NCI-H526 treated with DMSO at 0.1 percent for 48 hours (cell line): ENCODE measurements around the gene TTC24.
"Not testable (repeated sequence)": the region's sequence is repeated elsewhere in the genome, so short reads cannot be mapped to it uniquely, and the experiment has no call there.

Experiments used
- DNase-seq: peaks from one replicate; lab custom pipeline; 2025; lab: John Stamatoyannopoulos, UW

Gene TTC24

DNA sequence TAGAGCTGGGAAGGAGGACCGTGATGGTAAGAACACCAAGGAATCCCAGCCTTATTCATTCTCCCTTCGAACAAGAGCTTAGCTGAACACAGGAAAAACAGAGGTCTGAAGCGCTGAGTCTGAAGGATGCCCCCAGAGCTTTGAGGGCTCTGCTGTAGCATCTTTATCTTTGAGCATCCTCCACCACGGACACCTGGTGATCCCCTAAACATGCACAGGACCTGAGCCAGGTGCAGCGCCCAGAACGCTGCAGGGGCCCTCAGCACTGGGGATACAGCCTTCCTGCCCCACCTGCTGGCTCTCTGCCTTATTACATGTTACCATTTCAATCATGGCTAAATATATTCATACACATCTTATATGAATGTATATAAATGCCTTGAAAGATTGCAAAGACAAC lies 29.5 kb downstream of the TTC24 start:
- peak; percentile 67 for DNase-seq

DNA sequence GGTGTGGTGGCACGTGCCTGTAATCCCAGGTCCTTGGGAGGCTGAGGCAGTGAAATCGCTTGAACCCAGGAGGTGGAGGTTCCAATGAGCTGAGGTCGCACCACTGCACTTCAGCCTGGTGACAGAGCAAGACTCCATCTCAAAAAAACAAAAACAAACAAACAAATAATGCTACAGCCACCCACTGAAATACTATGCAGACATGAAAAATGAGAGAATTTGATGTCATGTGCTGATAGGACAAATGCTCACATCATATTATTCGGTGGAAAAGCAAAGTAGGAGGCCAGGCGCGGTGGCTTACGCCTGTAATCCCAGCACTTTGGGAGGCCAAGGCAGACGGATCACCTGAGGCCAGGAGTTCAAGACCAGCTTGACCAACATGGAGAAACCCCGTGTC lies 30.5 kb downstream of the TTC24 start:
- not testable (repeated sequence) for DNase-seq

DNA sequence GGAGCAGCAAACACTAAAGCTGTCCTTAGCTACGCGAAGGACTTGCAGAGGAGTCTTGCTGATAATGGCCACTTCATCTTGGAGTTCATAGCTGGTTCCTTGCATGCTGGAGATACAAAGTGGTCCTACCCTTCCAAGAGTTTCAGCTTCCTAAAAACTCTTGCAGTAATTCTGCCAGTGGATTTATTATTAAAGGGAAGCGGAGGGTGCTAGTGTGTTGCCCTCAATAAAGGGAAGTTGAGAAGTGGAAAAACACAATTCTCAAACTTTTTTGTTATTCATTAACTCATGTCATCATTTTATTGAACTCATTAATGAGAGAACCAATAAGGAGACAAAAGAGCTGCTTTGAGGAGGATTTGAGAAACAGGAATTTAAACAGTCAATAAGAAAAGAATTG lies 33.1 kb downstream of the TTC24 start:
- no peak for DNase-seq

DNA sequence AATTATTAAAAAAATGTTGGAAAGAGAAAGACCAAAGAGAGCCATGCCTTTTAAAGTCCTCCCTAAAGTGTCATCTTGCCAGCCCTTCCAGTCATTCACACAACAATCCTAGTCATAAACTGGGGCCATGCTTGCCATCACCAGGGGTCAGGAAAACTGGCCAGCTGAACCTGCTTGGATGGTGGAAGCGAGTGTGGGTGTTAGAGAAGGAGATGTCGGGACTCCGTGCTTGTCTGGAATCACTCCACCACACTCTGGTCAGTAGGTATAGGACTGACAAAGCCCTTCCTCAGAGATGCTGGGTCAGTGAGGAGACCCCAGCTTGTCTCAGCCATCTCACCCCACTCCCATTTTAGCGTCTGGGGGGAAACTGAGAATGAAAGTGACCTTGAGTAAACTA lies 36.4 kb downstream of the TTC24 start:
- DNase-seq: no peak

DNA sequence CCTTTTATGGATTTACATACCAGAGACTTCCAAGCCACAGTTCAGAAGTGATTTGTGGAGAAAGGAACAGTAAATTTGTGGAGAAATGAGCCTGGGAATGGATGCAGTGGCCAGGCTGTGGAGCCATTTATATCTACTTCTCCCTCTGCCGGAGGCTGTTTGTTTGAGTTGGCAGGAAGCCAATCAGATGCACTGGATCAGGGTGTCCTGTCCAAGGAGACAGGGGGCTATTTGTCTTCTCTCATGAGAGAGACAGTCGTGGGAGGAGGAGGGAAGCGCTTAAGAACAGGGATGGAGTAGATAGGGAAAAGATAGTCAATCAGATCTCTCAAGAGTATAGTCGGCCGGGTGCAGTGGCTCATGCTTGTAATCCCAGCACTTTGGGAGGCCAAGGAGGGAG lies 36.9 kb downstream of the TTC24 start:
- peak; percentile 76 for DNase-seq

DNA sequence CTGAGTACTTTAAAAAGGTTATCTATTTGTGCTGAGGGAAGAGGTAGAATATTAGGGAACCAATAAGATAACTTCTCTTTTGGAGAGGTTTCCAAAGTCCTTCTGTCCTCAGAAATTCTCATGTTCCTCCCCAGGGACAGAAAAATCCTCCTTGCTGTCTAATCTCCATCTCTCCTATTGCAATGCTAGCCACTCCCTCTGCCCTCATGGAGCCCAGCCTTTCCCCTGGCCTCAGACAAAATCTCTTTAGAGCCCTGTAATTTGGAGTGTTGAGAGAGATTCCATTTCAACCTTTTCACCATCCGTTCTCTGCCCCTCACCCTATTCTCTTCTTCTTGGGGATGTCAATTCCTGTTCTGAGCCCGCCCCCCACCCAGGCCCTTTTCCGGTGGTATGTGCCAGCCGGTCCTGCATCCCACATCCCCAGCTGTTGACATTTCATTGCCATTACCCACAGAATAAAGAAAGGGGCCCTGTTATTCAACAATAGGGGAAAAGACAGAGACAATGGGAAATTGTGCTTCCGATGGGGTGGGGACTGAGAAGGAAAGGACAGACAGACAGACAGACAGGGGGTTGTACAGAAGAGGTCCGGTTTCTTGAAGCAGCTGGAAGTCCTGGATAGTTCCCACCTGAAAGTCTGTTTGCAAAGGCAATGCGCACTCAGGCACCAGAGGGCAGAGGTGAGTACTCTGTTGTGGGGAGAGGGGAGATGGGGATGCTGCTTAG lies 39.5 kb downstream of the TTC24 start, which contains the start of gene HAPLN2:
Gene HAPLN2, plus strand, starts transcription at position 563 of the 729 bp plus-strand sequence. CDS start 4,076 bp downstream, outside the sequence.
- peak; percentile 60 for DNase-seq

DNA sequence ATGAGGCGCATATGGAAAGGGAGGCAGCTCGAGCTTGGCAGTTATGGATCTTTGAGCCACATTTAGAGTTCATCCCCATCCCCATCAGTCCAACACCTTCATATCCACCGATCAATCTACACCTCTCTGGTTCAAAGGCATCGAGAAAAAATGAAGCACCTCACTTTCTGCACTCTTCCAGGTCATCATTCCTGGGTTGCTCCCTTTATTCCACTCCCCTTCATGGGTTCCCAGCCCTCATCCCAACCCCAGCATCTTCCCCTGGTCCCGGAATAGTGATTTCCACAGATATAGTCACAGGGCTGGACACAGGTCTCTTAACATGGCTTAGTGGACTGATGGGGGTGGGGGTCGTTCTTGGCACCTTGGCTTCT lies 40.0 kb downstream of the TTC24 start:
- no peak for DNase-seq

DNA sequence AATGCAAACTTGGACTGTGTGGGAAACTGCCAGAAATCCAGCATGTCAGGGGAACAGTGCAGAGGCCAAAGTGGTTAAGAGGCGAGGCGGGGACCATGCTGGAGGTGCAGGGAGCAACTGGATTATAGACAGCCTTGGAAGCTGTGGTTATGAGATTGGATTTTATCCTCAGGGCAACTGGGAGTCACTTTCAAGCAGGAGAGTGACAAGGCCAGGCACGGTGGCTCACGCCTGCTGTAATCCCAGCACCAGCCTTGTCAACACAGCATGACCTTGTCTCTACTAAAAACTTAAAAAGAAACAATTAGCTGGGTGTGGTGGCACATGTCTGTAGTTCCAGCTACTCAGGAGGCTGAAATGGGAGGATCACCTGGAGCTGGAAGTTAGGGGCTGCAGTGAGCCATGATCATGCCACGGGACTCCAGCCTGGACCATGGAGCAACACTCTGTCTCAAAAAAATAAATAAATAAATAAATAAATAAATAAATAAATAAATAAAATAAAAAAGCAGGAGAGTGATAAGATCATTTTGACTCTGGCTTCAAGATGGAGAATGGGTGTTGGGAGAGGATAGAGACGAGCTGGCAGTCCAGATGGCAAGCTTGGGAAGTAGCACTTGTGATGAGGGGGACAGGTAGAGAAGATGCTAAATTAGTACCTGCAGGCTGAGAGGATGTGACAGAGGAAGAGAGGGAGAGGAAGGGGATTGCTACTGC lies 43.2 kb downstream of the TTC24 start:
- no peak for DNase-seq

DNA sequence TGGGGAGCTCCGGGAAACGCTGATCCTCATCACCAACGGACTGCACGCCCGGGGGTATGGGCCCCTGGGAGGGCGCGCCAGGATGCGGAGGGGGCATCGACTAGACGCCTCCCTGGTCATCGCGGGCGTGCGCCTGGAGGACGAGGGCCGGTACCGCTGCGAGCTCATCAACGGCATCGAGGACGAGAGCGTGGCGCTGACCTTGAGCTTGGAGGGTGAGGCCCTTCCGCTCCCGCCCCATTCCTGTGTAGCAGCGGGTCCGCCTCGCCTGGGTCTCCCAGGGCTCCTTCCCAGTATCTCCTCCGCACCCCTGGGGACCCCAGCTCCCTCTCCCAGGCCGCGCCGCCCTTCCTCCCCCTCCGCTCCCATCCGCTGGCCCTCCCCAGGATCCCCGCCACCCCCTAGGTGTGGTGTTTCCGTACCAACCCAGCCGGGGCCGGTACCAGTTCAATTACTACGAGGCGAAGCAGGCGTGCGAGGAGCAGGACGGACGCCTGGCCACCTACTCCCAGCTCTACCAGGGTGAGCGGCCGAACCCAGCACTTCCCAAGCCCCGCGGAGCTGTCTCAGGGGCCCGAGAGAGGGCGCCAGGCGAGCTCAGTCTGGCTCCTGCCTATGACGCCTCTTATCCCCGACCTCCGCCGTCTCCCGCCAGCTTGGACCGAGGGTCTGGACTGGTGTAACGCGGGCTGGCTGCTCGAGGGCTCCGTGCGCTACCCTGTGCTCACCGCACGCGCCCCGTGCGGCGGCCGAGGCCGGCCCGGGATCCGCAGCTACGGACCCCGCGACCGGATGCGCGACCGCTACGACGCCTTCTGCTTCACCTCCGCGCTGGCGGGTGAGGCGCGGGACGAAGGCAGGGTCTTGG lies 44.7 kb downstream of the TTC24 start:
- peak; percentile 81 for DNase-seq

DNA sequence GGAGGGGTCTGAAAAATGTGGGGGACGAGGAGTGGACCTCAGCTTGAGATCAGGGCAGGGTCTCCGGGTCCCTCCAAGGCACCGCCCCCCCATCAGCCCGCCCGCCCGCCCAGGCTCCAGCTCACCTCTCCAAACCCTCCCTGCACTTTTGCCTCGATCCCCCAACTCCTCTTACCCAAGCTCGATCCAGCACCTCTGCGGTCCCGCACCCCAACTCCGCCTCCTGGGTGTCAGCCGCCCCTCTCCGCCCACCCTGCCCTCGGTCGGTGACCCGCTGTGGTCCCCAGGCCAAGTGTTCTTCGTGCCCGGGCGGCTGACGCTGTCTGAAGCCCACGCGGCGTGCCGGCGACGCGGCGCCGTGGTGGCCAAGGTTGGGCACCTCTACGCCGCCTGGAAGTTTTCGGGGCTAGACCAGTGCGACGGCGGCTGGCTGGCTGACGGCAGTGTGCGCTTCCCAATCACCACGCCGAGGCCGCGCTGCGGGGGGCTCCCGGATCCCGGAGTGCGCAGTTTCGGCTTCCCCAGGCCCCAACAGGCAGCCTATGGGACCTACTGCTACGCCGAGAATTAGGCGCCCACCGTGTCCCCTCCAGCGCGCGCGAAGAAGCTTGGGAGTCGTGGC lies 45.4 kb downstream of the TTC24 start:
- no peak for DNase-seq

DNA sequence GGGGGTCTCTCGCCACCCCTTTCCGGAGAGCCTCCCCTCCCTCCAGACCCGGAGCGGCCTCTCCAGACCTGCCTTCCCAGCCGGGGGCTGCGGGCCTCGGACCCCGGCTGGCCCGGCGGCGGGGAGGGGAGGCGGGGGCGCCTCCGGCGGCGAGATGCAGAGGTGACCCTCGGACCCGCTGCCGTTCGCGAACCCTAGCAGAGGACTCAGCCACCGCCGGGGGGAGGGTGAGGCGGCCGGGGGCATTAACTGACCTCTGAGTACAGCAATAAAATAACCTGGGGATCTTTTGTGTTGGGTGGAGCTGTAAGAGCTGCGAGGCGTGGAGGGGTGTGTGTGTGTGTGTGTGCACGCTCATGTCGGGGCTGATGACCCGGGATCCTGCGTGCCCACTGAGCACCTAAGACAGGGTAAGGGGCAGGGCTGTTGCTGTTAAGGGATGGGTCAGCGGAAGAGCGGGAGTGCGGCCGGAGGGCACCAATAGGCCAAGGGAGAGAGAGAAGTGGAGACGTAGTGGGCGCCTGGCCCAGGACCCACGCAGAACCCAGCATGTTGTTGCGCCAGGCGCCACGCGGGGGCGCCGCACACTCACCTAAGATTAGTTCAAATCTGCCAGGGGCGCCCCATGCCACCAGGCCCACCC lies 46.0 kb downstream of the TTC24 start:
- DNase-seq: no peak

DNA sequence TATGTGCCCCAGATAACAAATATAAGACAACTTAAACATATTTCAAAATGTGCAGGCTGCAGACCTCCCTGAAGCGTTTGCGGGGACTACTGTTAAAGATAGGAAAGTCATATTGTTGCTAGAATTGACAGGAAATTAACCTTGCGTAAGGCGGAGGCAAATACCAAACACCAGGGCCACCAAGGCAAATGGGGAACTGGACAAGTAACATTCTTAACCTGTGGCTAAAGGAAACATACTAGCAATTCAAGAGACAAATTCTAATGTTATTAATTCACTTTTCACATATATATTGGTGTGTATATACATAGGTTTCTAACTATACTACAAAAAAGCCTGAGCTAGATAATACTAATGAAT lies 46.5 kb downstream of the TTC24 start:
- no peak for DNase-seq

DNA sequence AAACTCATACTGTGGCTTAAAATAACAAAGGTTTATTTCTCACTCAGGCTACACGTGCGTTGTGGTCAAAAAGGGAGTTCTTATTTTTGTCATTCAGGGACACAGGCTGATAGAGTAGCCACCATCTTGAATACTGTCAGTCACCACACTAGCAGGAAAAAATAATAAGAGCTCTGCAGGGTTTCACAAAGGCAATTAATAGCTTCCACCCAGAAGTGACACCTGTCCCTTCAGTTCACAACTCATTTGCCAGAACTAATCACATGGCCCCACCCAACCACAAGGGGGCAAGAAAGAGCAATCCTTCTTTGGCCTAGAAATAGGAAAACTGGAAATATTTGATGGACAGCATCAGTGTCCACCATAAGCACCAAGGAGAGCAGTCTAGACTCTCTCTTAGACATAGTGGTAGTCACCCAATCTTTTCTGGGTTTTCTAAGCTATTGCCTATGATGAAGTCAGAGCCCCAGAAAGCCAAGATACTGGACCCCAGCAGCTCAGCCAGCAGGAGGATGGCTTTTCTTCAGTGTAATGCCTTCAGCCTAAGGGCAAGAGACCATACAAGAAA lies 47.9 kb downstream of the TTC24 start:
- DNase-seq: peak; percentile 43

DNA sequence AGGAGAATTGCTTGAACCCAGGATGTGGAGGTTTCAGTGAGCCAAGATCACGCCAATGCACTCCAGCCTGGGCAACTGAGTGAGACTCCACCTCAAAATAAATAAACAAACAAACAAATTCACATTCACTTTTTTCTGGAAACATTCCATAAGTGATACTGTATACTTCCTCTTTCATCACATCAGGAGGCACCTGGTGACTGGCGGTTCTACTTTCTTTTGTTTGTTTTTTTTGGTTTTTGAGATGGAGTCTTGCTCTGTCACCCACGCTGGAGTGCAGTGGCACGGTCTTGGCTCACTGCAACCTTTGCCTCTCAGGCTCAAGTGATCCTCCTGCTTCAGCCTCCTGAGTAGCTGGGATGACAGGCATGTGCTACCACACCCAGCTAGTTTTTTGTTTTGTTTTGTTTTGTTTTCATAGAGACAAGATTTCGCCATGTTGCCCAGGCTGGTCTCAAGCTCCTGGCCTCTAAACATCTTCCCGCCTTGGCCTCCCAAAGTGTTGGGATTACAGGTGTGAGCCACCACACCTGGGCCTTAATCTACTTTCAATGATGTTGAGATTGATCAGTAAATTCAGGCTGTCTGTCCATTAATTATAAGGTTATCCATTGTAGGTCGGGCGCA lies 50.4 kb downstream of the TTC24 start:
- no peak for DNase-seq

DNA sequence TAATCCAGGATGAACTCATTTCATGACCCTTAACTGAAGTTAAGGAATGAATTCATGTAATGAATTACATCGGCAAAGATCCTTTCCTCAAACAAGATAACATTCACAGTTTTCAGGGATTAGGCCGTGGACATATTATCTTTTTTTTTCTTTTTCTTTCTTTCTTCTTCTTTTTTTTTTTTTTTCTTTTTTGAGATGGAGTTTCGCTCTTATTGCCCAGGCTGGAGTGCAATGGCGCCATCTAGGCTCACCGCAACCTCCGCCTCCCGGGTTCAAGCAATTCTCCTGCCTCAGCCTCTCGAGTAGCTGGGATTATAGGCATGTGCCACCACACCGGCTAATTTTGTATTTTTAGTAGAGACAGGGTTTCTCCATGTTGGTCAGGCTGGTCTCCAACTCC lies 51.6 kb downstream of the TTC24 start:
- DNase-seq: not testable (repeated sequence)

DNA sequence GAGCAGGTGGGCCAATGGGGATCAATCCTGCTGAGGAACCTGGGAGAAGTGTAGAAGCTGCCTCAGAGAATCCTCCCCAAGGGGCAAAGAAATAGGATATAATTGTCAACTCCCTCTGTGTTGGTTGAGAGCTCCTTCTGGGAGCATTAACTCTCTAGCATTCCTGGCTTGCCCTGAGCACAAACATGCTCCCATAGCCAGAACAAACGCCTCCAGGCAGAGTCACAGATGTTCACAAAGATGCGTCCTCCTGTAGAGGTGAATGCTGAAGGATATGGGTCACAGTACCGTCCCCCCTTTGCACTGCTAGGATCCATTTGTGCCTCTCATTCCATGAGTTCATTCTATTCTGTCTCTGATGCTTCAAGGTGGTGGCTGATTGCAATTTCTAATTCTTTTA lies 52.8 kb downstream of the TTC24 start:
- no peak for DNase-seq
